ENCODE results near the gene SIAH1.
"Not testable (repeated sequence)": the region's sequence is repeated elsewhere in the genome, so short reads cannot be mapped to it uniquely, and the experiment has no call there.

DNA sequence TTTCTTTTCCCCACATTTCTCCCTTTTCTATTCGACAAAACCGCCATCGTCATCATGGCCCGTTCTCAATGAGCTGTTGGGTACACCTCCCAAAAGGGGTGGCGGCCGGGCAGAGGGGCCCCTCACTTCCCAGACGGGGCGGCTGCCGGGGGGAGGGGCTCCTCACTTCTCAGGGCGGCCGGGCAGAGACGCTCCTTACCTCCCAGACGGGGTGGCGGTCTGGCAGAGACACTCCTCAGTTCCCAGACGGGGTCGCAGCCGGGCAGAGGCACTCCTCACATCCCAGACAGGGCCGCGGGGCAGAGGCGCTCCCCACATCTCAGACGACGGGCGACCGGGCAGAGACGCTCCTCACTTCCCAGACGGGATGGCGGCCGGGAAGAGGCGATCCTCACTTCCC is 31.4 kb upstream of the SIAH1 start:
- TF ChIP-seq, protein P1, sequence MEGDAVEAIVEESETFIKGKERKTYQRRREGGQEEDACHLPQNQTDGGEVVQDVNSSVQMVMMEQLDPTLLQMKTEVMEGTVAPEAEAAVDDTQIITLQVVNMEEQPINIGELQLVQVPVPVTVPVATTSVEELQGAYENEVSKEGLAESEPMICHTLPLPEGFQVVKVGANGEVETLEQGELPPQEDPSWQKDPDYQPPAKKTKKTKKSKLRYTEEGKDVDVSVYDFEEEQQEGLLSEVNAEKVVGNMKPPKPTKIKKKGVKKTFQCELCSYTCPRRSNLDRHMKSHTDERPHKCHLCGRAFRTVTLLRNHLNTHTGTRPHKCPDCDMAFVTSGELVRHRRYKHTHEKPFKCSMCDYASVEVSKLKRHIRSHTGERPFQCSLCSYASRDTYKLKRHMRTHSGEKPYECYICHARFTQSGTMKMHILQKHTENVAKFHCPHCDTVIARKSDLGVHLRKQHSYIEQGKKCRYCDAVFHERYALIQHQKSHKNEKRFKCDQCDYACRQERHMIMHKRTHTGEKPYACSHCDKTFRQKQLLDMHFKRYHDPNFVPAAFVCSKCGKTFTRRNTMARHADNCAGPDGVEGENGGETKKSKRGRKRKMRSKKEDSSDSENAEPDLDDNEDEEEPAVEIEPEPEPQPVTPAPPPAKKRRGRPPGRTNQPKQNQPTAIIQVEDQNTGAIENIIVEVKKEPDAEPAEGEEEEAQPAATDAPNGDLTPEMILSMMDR (IDR thresholded peaks at IDR 0.05) = not testable (repeated sequence)
- TF ChIP-seq RCOR1 (IDR thresholded peaks at IDR 0.05; ENCODE audit: low read depth, low read length); ESRRA (IDR thresholded peaks at IDR 0.05; ENCODE audit: borderline replicate concordance, low read length); CEBPB (IDR thresholded peaks at IDR 0.05); POLR2A (IDR thresholded peaks at IDR 0.05; ENCODE audit: low read length); NR3C1 (IDR thresholded peaks at IDR 0.05); RAD21 (conservative IDR thresholded peaks at IDR 0.05 in 1 of 2, IDR thresholded peaks at IDR 0.05 in 1 of 2); POLR2AphosphoS2 (conservative IDR thresholded peaks at IDR 0.05; ENCODE audit: low read length): not testable (repeated sequence)
- TF ChIP-seq, protein P2, sequence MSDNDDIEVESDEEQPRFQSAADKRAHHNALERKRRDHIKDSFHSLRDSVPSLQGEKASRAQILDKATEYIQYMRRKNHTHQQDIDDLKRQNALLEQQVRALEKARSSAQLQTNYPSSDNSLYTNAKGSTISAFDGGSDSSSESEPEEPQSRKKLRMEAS (IDR thresholded peaks at IDR 0.05) = not testable (repeated sequence)

Data from A549 (cell line).